HAP-1 (cell line): Measurements from ENCODE around the gene MYOT.
A peak's percentile ranks its signal among the peaks of the same experiment; 100 is the strongest.
"Not testable (repeated sequence)": the region's sequence is repeated elsewhere in the genome, so short reads cannot be mapped to it uniquely, and the experiment has no call there.

Experiments used
- DNase-seq, 2 experiments: peaks; one replicate each; pipeline ENCODE4 v3.0.0-alpha.2; 2016 to 2020; ENCODE audit warnings: low spot score in 2 of 2
- H3K27me3 ChIP-seq: fragments of 250-450 bp; sonication (Bioruptor Pico); 2 replicates; pipeline ENCODE4 v1.5.1; 2020; ENCODE audit warnings: low read depth, mild to moderate bottlenecking, moderate library complexity
- H3K36me3 ChIP-seq: fragments of 250-450 bp; sonication (Bioruptor Pico); replicated peaks from 2 replicates; pipeline ENCODE4 v1.5.1; 2020; ENCODE audit warnings: mild to moderate bottlenecking
- H3K4me1 ChIP-seq: fragments of 250-450 bp; sonication (Bioruptor Pico); 2 replicates; pipeline ENCODE4 v1.5.1; 2020; ENCODE audit warnings: mild to moderate bottlenecking
- H3K4me3 ChIP-seq: fragments of 250-450 bp; sonication (Bioruptor Pico); 2 replicates; pipeline ENCODE4 v1.5.1; 2020; ENCODE audit warnings: mild to moderate bottlenecking, moderate library complexity
- H3K9me3 ChIP-seq: fragments of 250-450 bp; sonication (Bioruptor Pico); 2 replicates; pipeline ENCODE4 v1.5.1; 2020; ENCODE audit warnings: mild to moderate bottlenecking, moderate library complexity
- in situ Hi-C: fragments of 300-500 bp; cut with MboI; formaldehyde crosslinking; loops from 3 replicates; pipeline ENCODE4 v1.14.3; 2020; ENCODE audit warnings: low sequenced_read_pairs, inconsistent platforms, mixed read lengths

MYOT gene

GRCh38 chr5:137863653-137864052 is 4.0 kb upstream of the MYOT start:
- H3K27me3 ChIP-seq, H3K4me1 ChIP-seq, H3K4me3 ChIP-seq, H3K36me3 ChIP-seq, in situ Hi-C loops, DNase-seq, H3K9me3 ChIP-seq: not testable (repeated sequence)

- H3K27me3 ChIP-seq = no peaks in the 10 kb centered on the region
- no peak for DNase-seq
- in situ Hi-C loops = no loop called here
Measured at GRCh38 chr5:137866541-137867388, 895 bp upstream of the MYOT start.

GRCh38 chr5:137870647-137871339 is 3.1 kb downstream of the MYOT start:
- Histone ChIP-seq H3K4me1 (no peaks in the 10 kb centered on the region), H3K27me3 (no peaks in the 10 kb centered on the region), H3K9me3 (no peaks in the 10 kb centered on the region), H3K4me3 (no peak overlapping the region), H3K36me3 (no peaks in the 10 kb centered on the region)
- DNase-seq = no peak
- in situ Hi-C loops = no loop called here

More at GRCh38 chr5:137866541-137867388, 895 bp upstream of the MYOT start:
- Histone ChIP-seq H3K4me3 (no peak overlapping the region), H3K4me1 (no peaks in the 10 kb centered on the region), H3K9me3 (no peaks in the 10 kb centered on the region), H3K36me3 (no peaks in the 10 kb centered on the region)

GRCh38 chr5:137871571-137871970 is 3.9 kb downstream of the MYOT start:
- in situ Hi-C loops = no loop called here
- Histone ChIP-seq H3K9me3 (no peaks in the 10 kb centered on the region), H3K4me3 (no peak overlapping the region), H3K36me3 (no peaks in the 10 kb centered on the region), H3K27me3 (no peaks in the 10 kb centered on the region), H3K4me1 (no peaks in the 10 kb centered on the region)
- DNase-seq = no peak

GRCh38 chr5:137872466-137872865 is 4.8 kb downstream of the MYOT start:
- Histone ChIP-seq H3K9me3 (no peaks in the 10 kb centered on the region), H3K27me3 (no peaks in the 10 kb centered on the region), H3K4me1 (no peaks in the 10 kb centered on the region), H3K4me3 (no peak overlapping the region), H3K36me3 (no peaks in the 10 kb centered on the region)
- DNase-seq = no peak
- in situ Hi-C loops = no loop called here

- H3K4me1 ChIP-seq = no peaks in the 10 kb centered on the region
- no peak overlapping the region for H3K4me3 ChIP-seq
- no peaks in the 10 kb centered on the region for H3K36me3 ChIP-seq
- in situ Hi-C loops = no loop called here
- H3K9me3 ChIP-seq = no peaks in the 10 kb centered on the region
- no peaks in the 10 kb centered on the region for H3K27me3 ChIP-seq
- no peak for DNase-seq
Measured at GRCh38 chr5:137876101-137876500, 8.4 kb downstream of the MYOT start.

GRCh38 chr5:137880313-137880712 is 12.7 kb downstream of the MYOT start:
- in situ Hi-C loops = no loop called here
- Histone ChIP-seq H3K4me3 (no peak overlapping the region), H3K27me3 (no peaks in the 10 kb centered on the region), H3K9me3 (no peaks in the 10 kb centered on the region), H3K36me3 (no peaks in the 10 kb centered on the region), H3K4me1 (no peaks in the 10 kb centered on the region)
- no peak for DNase-seq

- Histone ChIP-seq H3K4me1 (peaks cover 34% of the 10 kb centered on the region), H3K27me3 (no peaks in the 10 kb centered on the region), H3K9me3 (0 out of 2 replicates have a peak, but pooled peaks cover 2% of the 10 kb centered on the region), H3K36me3 (no peaks in the 10 kb centered on the region), H3K4me3 (peak overlapping the region; percentile 34; the same call in 1 of the 2 replicates)
- peak in 1 of 2 experiments; percentile 23 for DNase-seq
- in situ Hi-C loops = no loop called here
Measured at GRCh38 chr5:137887831-137888230, 20.2 kb downstream of the MYOT start.

GRCh38 chr5:137888466-137888862 is 20.8 kb downstream of the MYOT start:
- peak in 1 of 2 experiments; percentile 36 for DNase-seq
- H3K4me1 ChIP-seq = peaks cover 34% of the 10 kb centered on the region
- peak overlapping the region; percentile 34 for H3K4me3 ChIP-seq
- no peaks in the 10 kb centered on the region for H3K27me3 ChIP-seq
- H3K9me3 ChIP-seq = 0 out of 2 replicates have a peak, but pooled peaks cover 2% of the 10 kb centered on the region
- in situ Hi-C loops = no loop called here
- H3K36me3 ChIP-seq = no peaks in the 10 kb centered on the region

GRCh38 chr5:137888863-137889759 is 21.5 kb downstream of the MYOT start, which contains the start of gene PKD2L2:
Gene PKD2L2 (plus strand): TSS chr5:137889457. CDS start chr5:137889492, 35 bp downstream.
- DNase-seq = peak; percentile 85 to 91
- Histone ChIP-seq H3K9me3 (0 out of 2 replicates have a peak, but pooled peaks cover 2% of the 10 kb centered on the region), H3K4me1 (peaks cover 34% of the 10 kb centered on the region), H3K36me3 (no peaks in the 10 kb centered on the region), H3K4me3 (peak within 1 kb of the TSS; percentile 34), H3K27me3 (no peaks in the 10 kb centered on the region)
- in situ Hi-C loops = no loop called here

- Histone ChIP-seq H3K27me3 (no peaks in the 10 kb centered on the region), H3K4me3 (no peak overlapping the region), H3K4me1 (peaks cover 34% of the 10 kb centered on the region), H3K9me3 (0 out of 2 replicates have a peak, but pooled peaks cover 2% of the 10 kb centered on the region), H3K36me3 (no peaks in the 10 kb centered on the region)
- in situ Hi-C loops = no loop called here
- DNase-seq = no peak
Measured at GRCh38 chr5:137890845-137891244, 23.2 kb downstream of the MYOT start.

GRCh38 chr5:137891849-137892248 is 24.2 kb downstream of the MYOT start:
- H3K36me3 ChIP-seq = no peaks in the 10 kb centered on the region
- no peaks in the 10 kb centered on the region for H3K27me3 ChIP-seq
- H3K4me1 ChIP-seq = peaks cover 29% of the 10 kb centered on the region
- in situ Hi-C loops = no loop called here
- H3K4me3 ChIP-seq = no peak overlapping the region
- 0 out of 2 replicates have a peak, but pooled peaks cover 2% of the 10 kb centered on the region for H3K9me3 ChIP-seq
- DNase-seq = peak in 1 of 2 experiments; percentile 21

GRCh38 chr5:137894586-137894985 is 26.9 kb downstream of the MYOT start:
- in situ Hi-C loops = no loop called here
- 0 out of 2 replicates have a peak, but pooled peaks cover 1% of the 10 kb centered on the region for H3K9me3 ChIP-seq
- no peak overlapping the region for H3K4me3 ChIP-seq
- peaks cover 9% of the 10 kb centered on the region for H3K4me1 ChIP-seq
- no peak for DNase-seq
- no peaks in the 10 kb centered on the region for H3K36me3 ChIP-seq
- no peaks in the 10 kb centered on the region for H3K27me3 ChIP-seq
